K562 (cell line): ENCODE results near the gene RHOB. TPM values are rescaled to one million over a fixed set of nuclear protein-coding genes. Genes with fewer than 3 reads are reported as not detected.

ENCODE experiments used
- ARHGAP35 ChIP-seq: fragments of 450-650 bp; IDR thresholded peaks from 2 replicates; pipeline ENCODE4 v1.6.1; 2018; ENCODE audit not compliant: partially characterized antibody
- ATF3 ChIP-seq, 2 experiments: fragments of 450-650 bp in 1 of 2; sonication (generic) in 1 of 2; formaldehyde crosslinking in 1 of 2; IDR thresholded peaks in 1 of 2; conservative IDR thresholded peaks in 1 of 2; 2 replicates each; pipeline versions ENCODE4 v1.6.1 to v1.8.1; 2016 to 2023; ENCODE audit warnings: mild to moderate bottlenecking in 2 of 2, moderate library complexity in 2 of 2, inconsistent platforms in 1 of 2, missing genetic modification reagents in 1 of 2
- HNRNPK ChIP-seq: fragments of 200-400 bp; formaldehyde crosslinking; IDR thresholded peaks from one replicate; pipeline ENCODE4 v1.6.1; 2018; ENCODE audit warnings: mild to moderate bottlenecking, low read depth, low read length; ENCODE audit not compliant: poor library complexity, severe bottlenecking
- NRF1 ChIP-seq, 2 experiments: fragments of 450-650 bp; IDR thresholded peaks in 1 of 2; conservative IDR thresholded peaks in 1 of 2; 2 replicates each; pipeline ENCODE4 v1.6.1; 2014; ENCODE audit warnings: mild to moderate bottlenecking in 2 of 2
- ZBTB40 ChIP-seq, 2 experiments: fragments of 450-650 bp in 1 of 2; sonication (generic) in 1 of 2; formaldehyde crosslinking in 1 of 2; IDR thresholded peaks; 2 replicates each; pipeline versions ENCODE4 v1.7.1 to v1.9.0; 2016 to 2022; ENCODE audit warnings: inconsistent platforms in 1 of 2, mild to moderate bottlenecking in 1 of 2, missing genetic modification reagents in 1 of 2
- ZNF444 ChIP-seq: fragments of 250-450 bp; sonication (Bioruptor Pico); IDR thresholded peaks from 2 replicates; pipeline ENCODE4 v1.4.0; 2020; ENCODE audit warnings: mild to moderate bottlenecking, moderate library complexity
- ZNF518B ChIP-seq: fragments of 250-450 bp; sonication (Bioruptor Pico); IDR thresholded peaks from 2 replicates; pipeline ENCODE4 v1.5.0; 2021; ENCODE audit warnings: mild to moderate bottlenecking, moderate library complexity
- ZNF589 ChIP-seq: fragments of 200-800 bp; sonication (Bioruptor generic); IDR thresholded peaks from 2 replicates; pipeline ENCODE4 v1.6.1; 2016; ENCODE audit warnings: low read depth, missing genetic modification characterization, missing compliant biosample characterization
- polyA plus RNA-seq, 8 experiments: library from polyadenylated mRNA; depleted of rRNA in 4 of 8; stranded (reverse) in 5 of 8; unstranded in 3 of 8; fragments of >200 nt; fragmentation: Nextera tagmentation in 2 of 8; fragmentation: Illumina TruSeq in 1 of 8; extraction: Ambion mirVana in 2 of 8; extraction: Trizol in 1 of 8; gene quantifications; 2 replicates each; pipeline versions ENCODE4 v1.2.1 to v1.2.3, GENCODE V29; 2011 to 2014; ENCODE audit warnings: inconsistent platforms in 1 of 8, missing spikeins in 1 of 8
- total RNA-seq, 7 experiments: library from RNA; depleted of rRNA in 6 of 7; stranded (reverse); fragments of >200 nt in 6 of 7; fragmentation: Illumina TruSeq in 2 of 7; extraction: Trizol in 2 of 7; gene quantifications; 2 replicates each; pipeline versions ENCODE4 v1.2.1 to v1.2.3, GENCODE V29; 2011 to 2021; ENCODE audit warnings: low replicate concordance in 1 of 7

Gene RHOB
- total and polyA plus RNA-seq, 9 of the 15 experiments (the other 6 are each of a cell fraction or from before 2014, with no cell fraction given) = 0.07 to 4.8 (median 1.1) TPM

GRCh38 chr2:20444993-20445910 is 1.6 kb upstream of the RHOB start (continued):
- TF ChIP-seq ATF3 (IDR thresholded peaks at IDR 0.05) (no peak), ATF3 (CRISPR knock-in tag; conservative IDR thresholded peaks at IDR 0.05) (no peak), ZBTB40 (IDR thresholded peaks at IDR 0.05) (no peak), ZBTB40 (CRISPR knock-in tag; IDR thresholded peaks at IDR 0.05) (no peak), ZNF589 (CRISPR knock-in tag) (no peak), ARHGAP35 (no peak), NRF1 (conservative IDR thresholded peaks at IDR 0.05 in 1 of 2, IDR thresholded peaks at IDR 0.05 in 1 of 2) (no peak), ZNF518B (CRISPR knock-in tag) (no peak), ZNF444 (CRISPR knock-in tag) (no peak), HNRNPK (no peak)
